Common myeloid progenitor, CD34-positive (primary cell): ENCODE data around the gene SLC19A1.

Source experiments
- CTCF ChIA-PET: fragments of 350-600 bp; sonication (Branson Sonifier 250); formaldehyde crosslinking; loops from one replicate; lab custom pipeline; 2021; ENCODE audit warnings: antibody characterized with exemption; lab: Charles Lee
- POLR2A ChIA-PET: fragments of 350-600 bp; sonication (Branson Sonifier 250); formaldehyde crosslinking; loops from one replicate; lab custom pipeline; 2021; ENCODE audit warnings: antibody characterized with exemption; lab: Charles Lee
- DNase-seq, 3 donors: peaks; one replicate each; pipeline versions ENCODE4 v3.0.0 to v3.0.0-alpha.2; 2013
- H3K27ac ChIP-seq, 2 experiments: 1 replicate in 1 of 2; 2 replicates in 1 of 2; pipeline ENCODE4 v1.7.0; 2013; ENCODE audit warnings: inconsistent platforms in 2 of 2, low read length in 2 of 2, mild to moderate bottlenecking in 2 of 2, low read depth in 1 of 2, moderate library complexity in 1 of 2; ENCODE audit not compliant: severe bottlenecking in 2 of 2, insufficient read depth in 1 of 2, poor library complexity in 1 of 2
- H3K27me3 ChIP-seq, 5 experiments: replicated peaks in 2 of 5; 1 replicate in 3 of 5; 2 replicates in 2 of 5; pipeline versions ENCODE4 v1.6.1 to v1.7.0; 2013; ENCODE audit warnings: low read length in 4 of 5, mild to moderate bottlenecking in 2 of 5, moderate library complexity in 2 of 5, inconsistent platforms in 1 of 5; ENCODE audit not compliant: insufficient read depth in 5 of 5, control insufficient read depth in 4 of 5
- H3K36me3 ChIP-seq, 4 experiments: 1 replicate in 2 of 4; 2 replicates in 2 of 4; pipeline versions ENCODE4 v1.6.1 to v1.7.0; 2013; ENCODE audit warnings: low read length in 3 of 4, control low read depth in 1 of 4, mild to moderate bottlenecking in 1 of 4; ENCODE audit not compliant: control insufficient read depth in 4 of 4, insufficient read depth in 4 of 4
- H3K4me1 ChIP-seq, 4 experiments: 1 replicate in 3 of 4; 2 replicates in 1 of 4; pipeline versions ENCODE4 v1.6.1 to v1.7.1; 2013; ENCODE audit warnings: low read length in 3 of 4, mild to moderate bottlenecking in 3 of 4, control low read depth in 1 of 4, inconsistent platforms in 1 of 4, moderate library complexity in 1 of 4; ENCODE audit not compliant: control insufficient read depth in 4 of 4, insufficient read depth in 4 of 4; ENCODE audit errors: control extremely low read depth in 1 of 4
- H3K4me3 ChIP-seq, 7 experiments: 1 replicate in 4 of 7; 2 replicates in 3 of 7; pipeline versions ENCODE4 v1.5.1 to v1.7.0; 2013; ENCODE audit warnings: mild to moderate bottlenecking in 7 of 7, low read length in 6 of 7, moderate library complexity in 6 of 7, inconsistent platforms in 2 of 7, low read depth in 2 of 7, control low read depth in 1 of 7; ENCODE audit not compliant: insufficient read depth in 4 of 7, control insufficient read depth in 1 of 7; ENCODE audit errors: extremely low read depth in 1 of 7
- H3K9me3 ChIP-seq, 5 experiments: 1 replicate in 4 of 5; 2 replicates in 1 of 5; pipeline versions ENCODE4 v1.6.1 to v1.7.1; 2013; ENCODE audit warnings: low read length in 4 of 5, mild to moderate bottlenecking in 2 of 5, inconsistent platforms in 1 of 5, low read depth in 1 of 5, moderate library complexity in 1 of 5; ENCODE audit not compliant: control insufficient read depth in 4 of 5, insufficient read depth in 2 of 5; ENCODE audit errors: control extremely low read depth in 1 of 5
- WGBS: methylation state at CpG from one replicate; pipeline ENCODE4 v1.1.5; 2013; ENCODE audit not compliant: insufficient coverage; 5-methylcytosine and 5-hydroxymethylcytosine counted together

The SLC19A1 gene

DNA sequence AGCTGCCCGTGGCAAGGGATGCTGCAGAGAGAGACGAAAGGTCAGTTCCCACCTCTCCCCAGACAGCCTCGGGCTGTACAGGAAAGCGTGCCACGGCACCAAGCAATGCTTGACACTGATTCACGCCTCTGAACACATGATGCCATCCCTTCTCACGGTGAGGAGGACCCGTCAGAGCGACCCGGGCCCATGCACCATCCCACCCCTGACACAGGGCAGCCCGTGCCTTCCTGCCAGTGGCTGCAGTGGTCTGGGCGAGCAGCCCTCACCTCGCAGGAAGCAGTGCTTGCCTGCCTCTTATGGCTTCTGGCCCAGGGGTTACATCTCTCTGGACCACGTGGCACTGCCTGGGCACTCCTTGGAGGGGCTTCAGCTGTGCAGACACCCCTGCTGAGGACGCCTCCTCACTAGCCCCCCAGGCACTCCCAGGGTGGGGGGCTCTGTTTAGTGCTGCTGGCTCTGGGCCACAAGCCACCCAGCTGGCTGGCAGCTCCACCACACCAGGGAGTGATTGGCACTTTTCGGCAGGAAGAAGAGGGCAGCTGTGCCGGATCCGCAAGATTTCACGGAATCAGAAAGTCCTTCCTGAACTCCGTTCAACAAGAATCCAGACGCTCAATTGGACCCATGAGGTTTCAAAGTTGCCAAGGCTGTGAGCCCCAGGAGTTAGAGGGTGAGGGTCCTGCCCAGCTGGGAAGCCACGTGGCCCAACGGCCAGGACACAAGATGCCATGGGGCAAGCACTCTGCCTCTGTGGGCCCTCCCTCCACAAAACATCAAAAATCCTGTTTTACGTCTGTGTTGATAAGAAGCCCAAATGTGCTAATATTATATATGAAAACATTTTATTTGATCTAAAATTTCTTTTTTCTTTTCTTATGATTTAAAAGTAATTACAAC lies 34.8 kb upstream of the SLC19A1 start:
- no peak overlapping the region for H3K4me3 ChIP-seq
- CTCF ChIA-PET = interaction anchor here (1.0 to 1.2 kb wide), 2 partner anchors 14 to 24 kb away, joined by 3 read pairs; no protein-coding TSS in a partner anchor
- H3K27me3 ChIP-seq = peaks cover 0 to 10% (median 0%) of the 10 kb centered on the region in 5 experiments
- no peaks in the 10 kb centered on the region for H3K9me3 ChIP-seq
- POLR2A ChIA-PET = no interaction called here
- DNase-seq = no peak
- H3K36me3 ChIP-seq = no peaks in the 10 kb centered on the region
- H3K4me1 ChIP-seq = no peaks in the 10 kb centered on the region
- no peak overlapping the region for H3K27ac ChIP-seq
- WGBS = 93% methylated on average over 19 of the region's 24 CpGs

DNA sequence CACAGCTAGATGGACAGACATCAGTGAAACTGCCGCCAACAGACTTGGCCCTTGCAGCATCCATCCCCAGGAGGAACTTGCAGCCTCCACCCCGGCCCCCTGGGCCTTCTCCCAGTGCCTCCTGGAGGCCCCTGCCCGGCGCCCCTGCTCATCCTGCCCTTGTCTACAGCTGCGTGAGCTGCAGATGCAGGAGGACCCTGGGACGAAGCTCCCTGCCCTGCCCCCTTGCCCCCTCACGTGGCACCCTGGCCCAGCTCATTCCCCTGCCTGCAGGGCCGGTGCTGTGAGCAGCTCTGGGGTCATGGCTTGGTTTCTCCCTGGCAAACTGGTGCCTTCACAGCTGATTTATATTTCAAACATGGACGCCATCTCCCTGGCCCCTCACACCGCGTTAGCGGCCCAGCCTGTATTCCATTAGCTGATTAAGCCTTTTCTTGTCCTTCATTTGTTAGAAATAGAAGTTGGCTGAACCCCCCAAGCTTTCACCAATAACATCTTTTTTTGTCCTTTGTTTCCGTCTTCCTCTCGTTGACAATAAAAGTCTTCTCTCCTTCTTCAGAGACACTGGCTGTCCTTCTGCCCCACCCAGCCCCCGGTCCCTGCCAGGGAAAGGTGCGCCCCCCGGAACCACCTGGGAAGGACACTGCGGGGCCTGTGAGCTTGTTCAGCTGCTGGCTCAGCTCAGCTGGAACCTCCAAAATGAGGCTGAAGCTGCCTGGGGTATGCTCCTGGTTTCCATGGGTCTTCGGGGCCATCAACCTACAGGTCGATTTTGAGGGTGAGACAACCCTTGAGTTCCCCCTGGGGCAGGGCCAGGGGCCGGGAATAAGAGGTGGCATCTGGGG lies 34.0 kb upstream of the SLC19A1 start:
- peaks cover 0 to 10% (median 0%) of the 10 kb centered on the region in 5 experiments for H3K27me3 ChIP-seq
- H3K36me3 ChIP-seq = no peaks in the 10 kb centered on the region
- no peaks in the 10 kb centered on the region for H3K9me3 ChIP-seq
- WGBS = 94% methylated on average over 19 of the region's 21 CpGs
- ChIA-PET CTCF (interaction anchor here (1.0 kb wide), 1 partner anchor 14 kb away, joined by 3 read pairs; no protein-coding TSS in a partner anchor), POLR2A (no interaction called here)
- DNase-seq = no peak
- no peaks in the 10 kb centered on the region for H3K4me1 ChIP-seq
- no peak overlapping the region for H3K27ac ChIP-seq
- no peak overlapping the region for H3K4me3 ChIP-seq

DNA sequence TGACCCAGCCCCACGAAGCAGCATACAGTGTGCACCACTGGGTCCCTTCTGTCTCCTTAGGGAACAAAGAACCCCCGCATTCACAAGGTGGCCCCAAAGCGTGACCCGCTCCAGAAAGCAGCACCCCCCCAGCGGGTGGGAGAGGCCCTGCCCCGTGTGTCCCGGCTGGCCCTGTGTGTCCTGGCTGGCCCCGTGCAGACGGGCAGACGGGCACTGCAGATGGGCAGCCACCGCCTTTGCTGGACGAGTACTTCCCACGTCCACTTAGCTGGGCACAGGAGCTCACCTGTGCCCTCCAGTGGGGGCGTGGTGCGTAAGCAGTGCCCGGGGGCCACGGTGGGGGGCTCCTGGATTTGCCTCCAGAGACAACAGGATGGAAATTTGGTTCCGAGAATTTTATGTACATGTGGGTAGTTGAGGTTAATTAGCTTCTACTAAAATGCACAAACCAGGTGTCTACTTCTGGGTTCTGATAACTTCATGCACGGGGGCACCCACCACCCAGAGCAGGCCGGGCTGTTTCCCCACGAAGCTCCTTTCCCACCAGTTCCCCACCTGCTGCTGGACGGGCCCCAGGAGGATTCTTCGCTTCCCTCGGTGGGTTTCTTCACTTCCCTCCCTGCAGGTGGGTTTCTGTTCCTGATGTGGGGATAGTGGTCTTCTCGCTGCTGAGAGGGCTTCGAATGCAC lies 33.2 kb upstream of the SLC19A1 start:
- Histone ChIP-seq H3K4me3 (no peak overlapping the region), H3K4me1 (no peaks in the 10 kb centered on the region), H3K27me3 (peaks cover 0 to 6% (median 0%) of the 10 kb centered on the region in 5 experiments), H3K27ac (no peak overlapping the region), H3K9me3 (no peaks in the 10 kb centered on the region), H3K36me3 (no peaks in the 10 kb centered on the region)
- ChIA-PET CTCF (interaction anchor here (1.0 kb wide), 1 partner anchor 13 kb away, joined by 3 read pairs; no protein-coding TSS in a partner anchor), POLR2A (no interaction called here)
- 92% methylated on average over 21 of the region's 26 CpGs for WGBS
- no peak for DNase-seq

DNA sequence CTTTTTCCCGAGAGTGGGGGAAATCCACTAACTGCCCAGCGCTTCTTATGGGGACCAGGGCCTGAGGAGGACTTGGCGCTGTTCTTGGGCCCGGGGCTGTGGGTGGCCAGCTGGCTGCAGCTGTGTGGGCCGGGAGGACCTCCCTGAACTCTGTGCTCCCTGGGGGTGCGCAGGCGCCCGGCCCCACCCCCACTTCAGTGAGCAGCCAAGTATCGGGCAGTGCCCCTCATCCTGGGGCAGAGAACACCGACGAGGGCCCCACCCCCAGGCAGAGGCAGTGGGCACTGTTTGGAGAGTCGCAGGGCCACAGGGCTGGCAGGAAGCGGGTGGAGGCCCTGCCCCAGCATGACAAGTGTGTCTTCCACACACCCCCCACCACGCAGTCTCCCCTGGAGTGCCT lies 32.5 kb upstream of the SLC19A1 start:
- WGBS = 88% methylated on average over 5 of the region's 14 CpGs
- H3K4me3 ChIP-seq = no peak overlapping the region
- ChIA-PET POLR2A (no interaction called here), CTCF (no interaction called here)
- no peaks in the 10 kb centered on the region for H3K27me3 ChIP-seq
- DNase-seq = no peak
- no peaks in the 10 kb centered on the region for H3K4me1 ChIP-seq
- H3K27ac ChIP-seq = no peak overlapping the region
- no peaks in the 10 kb centered on the region for H3K36me3 ChIP-seq
- H3K9me3 ChIP-seq = no peaks in the 10 kb centered on the region

DNA sequence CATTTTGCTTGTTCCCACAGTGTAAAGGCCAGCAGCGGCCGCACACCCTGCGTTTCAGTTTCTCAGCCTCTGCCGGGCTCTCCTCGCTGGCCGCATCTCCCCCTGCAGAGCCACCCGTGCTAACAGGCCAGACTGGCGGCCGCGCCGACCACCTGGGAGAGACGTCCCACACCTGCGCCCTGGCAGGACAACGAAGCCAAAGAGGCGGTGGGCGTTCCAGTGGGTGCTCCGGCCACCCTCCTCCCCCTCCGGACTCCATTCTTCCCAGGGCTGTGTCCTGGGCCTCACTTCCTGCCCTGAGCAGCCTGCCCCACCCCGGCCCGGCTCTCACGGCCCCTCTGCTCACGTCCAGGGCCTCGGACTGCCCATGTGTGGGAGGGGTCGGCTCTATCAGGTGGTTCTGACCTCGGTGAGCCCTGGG lies 31.9 kb upstream of the SLC19A1 start:
- H3K9me3 ChIP-seq = no peaks in the 10 kb centered on the region
- WGBS = 82% methylated on average over 20 of the region's 25 CpGs
- H3K27me3 ChIP-seq = no peaks in the 10 kb centered on the region

DNA sequence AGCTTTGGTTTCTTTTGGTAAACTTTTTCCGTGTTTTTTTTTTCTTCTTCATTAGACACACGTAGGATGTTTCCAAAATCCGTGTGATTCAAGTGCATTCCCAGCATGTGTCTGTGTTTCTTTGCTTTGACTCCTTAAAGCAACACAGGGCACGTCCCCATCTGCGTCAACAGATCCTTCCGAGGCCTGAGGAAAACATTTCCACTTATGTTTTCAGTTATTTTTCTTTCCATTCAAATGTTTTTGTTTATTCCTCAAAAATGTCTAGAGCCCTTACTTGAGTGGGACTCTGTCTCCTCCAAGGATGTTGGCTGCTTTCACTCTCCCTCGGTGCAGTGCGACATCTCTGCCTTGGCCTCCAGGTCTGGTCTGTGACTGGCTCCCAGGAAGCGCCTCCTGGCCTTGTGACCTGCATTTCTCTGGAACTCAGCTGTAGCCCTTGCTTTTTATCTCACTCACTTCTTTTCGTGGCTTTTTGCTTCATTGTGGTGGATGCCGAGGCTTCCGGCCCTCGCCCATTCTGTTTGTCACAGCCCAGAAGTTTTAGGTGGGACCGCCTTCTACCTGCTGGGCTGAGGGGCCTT lies 31.3 kb upstream of the SLC19A1 start:
- DNase-seq = no peak
- Histone ChIP-seq H3K4me1 (no peaks in the 10 kb centered on the region), H3K9me3 (no peaks in the 10 kb centered on the region), H3K27me3 (peaks cover 0 to 5% (median 0%) of the 10 kb centered on the region in 5 experiments), H3K27ac (no peak overlapping the region), H3K4me3 (no peak overlapping the region), H3K36me3 (no peaks in the 10 kb centered on the region)
- WGBS = 94% methylated on average over 14 of the region's 14 CpGs
- CTCF ChIA-PET = interaction anchor here (0.6 to 1.6 kb wide), 4 partner anchors 12 to 423 kb away, joined by 3 to 4 read pairs (median 4); no protein-coding TSS in a partner anchor
- POLR2A ChIA-PET = no interaction called here

More for the DNA sequence above, 31.9 kb upstream of the SLC19A1 start:
- no peak overlapping the region for H3K27ac ChIP-seq
- DNase-seq = no peak
- H3K4me3 ChIP-seq = no peak overlapping the region
- ChIA-PET POLR2A (no interaction called here), CTCF (no interaction called here)
- H3K36me3 ChIP-seq = no peaks in the 10 kb centered on the region
- no peaks in the 10 kb centered on the region for H3K4me1 ChIP-seq
